ENCODE data around the gene RPE. TPM values are rescaled to one million over a fixed set of nuclear protein-coding genes. Genes with fewer than 3 reads are reported as not detected.

RPE gene
- total RNA-seq, 1 donor from 2014 or later = 68.5 TPM

- DNase-seq (ENCODE audit: low spot score in 2 of 2) = no peak
- no peak for FAIRE-seq
These were observed 3.8 kb upstream of the RPE start for GRCh38 chr2:209998596-209998995.

- FAIRE-seq (no peak), DNase-seq (ENCODE audit: low spot score in 2 of 2) (no peak)
These were observed 1.7 kb upstream of the RPE start for GRCh38 chr2:210000464-210001324.

- FAIRE-seq = no peak
- no peak for DNase-seq (ENCODE audit: low spot score in 2 of 2)
These were observed 921 bp downstream of the RPE start for GRCh38 chr2:210003359-210003758.

- DNase-seq (ENCODE audit: low spot score in 2 of 2) (no peak), FAIRE-seq (no peak)
These were observed 2.4 kb downstream of the RPE start for GRCh38 chr2:210004881-210005280.

- FAIRE-seq = no peak
- no peak for DNase-seq (ENCODE audit: low spot score in 2 of 2)
These were observed 5.5 kb downstream of the RPE start for GRCh38 chr2:210007895-210008294.

- no peak for FAIRE-seq
- no peak for DNase-seq (ENCODE audit: low spot score in 2 of 2)
These were observed 6.7 kb downstream of the RPE start for GRCh38 chr2:210009126-210009525.

- DNase-seq (ENCODE audit: low spot score in 2 of 2) (no peak), FAIRE-seq (no peak)
These were observed 7.5 kb downstream of the RPE start for GRCh38 chr2:210009896-210010295.

GRCh38 chr2:210020138-210020537 lies 17.7 kb downstream of the RPE start:
- FAIRE-seq (no peak), DNase-seq (ENCODE audit: low spot score in 2 of 2) (no peak)

- FAIRE-seq (no peak), DNase-seq (ENCODE audit: low spot score in 2 of 2) (no peak)
These were observed 20.4 kb downstream of the RPE start for GRCh38 chr2:210022824-210023223.

- DNase-seq (ENCODE audit: low spot score in 2 of 2) = no peak
- FAIRE-seq = no peak
These were observed 25.2 kb downstream of the RPE start for GRCh38 chr2:210027608-210028007.

- FAIRE-seq (no peak), DNase-seq (ENCODE audit: low spot score in 2 of 2) (no peak)
These were observed 25.7 kb downstream of the RPE start for GRCh38 chr2:210028178-210028577.

- DNase-seq (ENCODE audit: low spot score in 2 of 2) (no peak), FAIRE-seq (no peak)
These were observed 31.7 kb downstream of the RPE start for GRCh38 chr2:210034087-210034683.

GRCh38 chr2:210035679-210036078 lies 33.2 kb downstream of the RPE start:
- DNase-seq (ENCODE audit: low spot score in 2 of 2) (no peak), FAIRE-seq (no peak)

GRCh38 chr2:210038078-210038477 lies 35.6 kb downstream of the RPE start:
- FAIRE-seq = no peak
- DNase-seq (ENCODE audit: low spot score in 2 of 2) = no peak

GRCh38 chr2:210046851-210047500 lies 44.5 kb downstream of the RPE start:
- no peak for FAIRE-seq
- DNase-seq (ENCODE audit: low spot score in 2 of 2) = no peak

GRCh38 chr2:210049831-210050230 lies 47.4 kb downstream of the RPE start:
- FAIRE-seq (no peak), DNase-seq (ENCODE audit: low spot score in 2 of 2) (no peak)

- FAIRE-seq (no peak), DNase-seq (ENCODE audit: low spot score in 2 of 2) (no peak)
These were observed 48.4 kb downstream of the RPE start for GRCh38 chr2:210050885-210051284.

GRCh38 chr2:210054696-210055095 lies 52.3 kb downstream of the RPE start:
- DNase-seq (ENCODE audit: low spot score in 2 of 2) (no peak), FAIRE-seq (no peak)

GRCh38 chr2:210055825-210056224 lies 53.4 kb downstream of the RPE start:
- FAIRE-seq (no peak), DNase-seq (ENCODE audit: low spot score in 2 of 2) (no peak)

GRCh38 chr2:210063306-210063705 lies 60.9 kb downstream of the RPE start:
- no peak for DNase-seq (ENCODE audit: low spot score in 2 of 2)
- FAIRE-seq = no peak
